NCI-H1105 treated with DMSO at 0.1 percent for 48 hours (cell line): Measurements from ENCODE around the gene GRK2.
"Not testable (repeated sequence)": the region's sequence is repeated elsewhere in the genome, so short reads cannot be mapped to it uniquely, and the experiment has no call there.

ENCODE experiments used
- DNase-seq: peaks from one replicate; lab custom pipeline; 2025; lab: John Stamatoyannopoulos, UW

The GRK2 gene

DNA sequence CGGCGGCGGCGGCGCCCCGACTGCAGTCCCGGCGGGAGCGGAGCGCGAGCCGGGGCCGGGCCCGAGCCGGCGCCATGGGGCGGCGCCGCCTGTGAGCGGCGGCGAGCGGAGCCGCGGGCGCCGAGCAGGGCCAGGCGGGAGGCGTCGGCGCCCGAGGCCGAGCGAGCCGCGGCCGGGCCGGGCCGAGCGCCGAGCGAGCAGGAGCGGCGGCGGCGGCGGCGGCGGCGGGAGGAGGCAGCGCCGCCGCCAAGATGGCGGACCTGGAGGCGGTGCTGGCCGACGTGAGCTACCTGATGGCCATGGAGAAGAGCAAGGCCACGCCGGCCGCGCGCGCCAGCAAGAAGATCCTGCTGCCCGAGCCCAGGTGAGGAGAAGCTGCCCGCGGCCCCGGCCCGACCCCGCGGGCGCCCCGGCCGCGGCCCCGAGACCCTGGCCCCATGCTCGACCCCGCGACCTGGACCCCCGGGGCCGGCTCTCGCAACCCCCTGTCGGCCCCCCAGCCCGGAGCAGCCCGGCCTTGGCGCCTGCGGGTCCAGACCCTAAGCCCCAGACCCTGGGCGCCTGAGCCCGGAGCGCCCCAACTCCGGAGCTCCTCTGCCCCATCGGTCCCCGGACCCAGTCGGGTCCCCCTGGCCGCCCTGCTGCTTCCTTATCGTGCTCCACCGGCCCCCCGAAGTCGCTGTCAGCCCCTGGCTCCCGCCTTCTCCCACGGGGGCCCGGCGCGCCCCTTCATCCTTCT is at the start of gene GRK2:
TSS of gene GRK2 (plus strand) at position 25 of the 739 bp plus-strand sequence. CDS start at position 252, 227 bp downstream.
- peak; percentile 56 for DNase-seq

DNA sequence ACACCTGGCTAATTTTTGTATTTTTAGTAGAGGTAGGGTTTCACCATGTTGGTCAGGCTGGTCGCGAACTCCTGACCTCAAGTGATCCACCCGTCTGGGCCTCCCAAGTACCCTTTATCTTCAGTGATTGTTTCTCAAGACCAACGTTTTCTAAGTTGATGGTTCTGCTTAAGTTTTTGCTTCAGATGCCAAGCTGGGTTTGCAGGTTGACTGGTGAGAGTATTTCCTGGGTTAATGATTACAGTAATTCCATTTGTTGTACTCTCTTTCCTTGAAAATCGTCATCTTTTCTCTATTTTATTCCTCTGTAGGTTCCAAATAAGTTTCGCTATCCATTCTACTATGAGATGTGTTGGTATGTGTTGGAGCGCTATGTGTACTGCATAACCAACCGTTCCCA is 38.5 kb upstream of the GRK2 start:
- DNase-seq = no peak

DNA sequence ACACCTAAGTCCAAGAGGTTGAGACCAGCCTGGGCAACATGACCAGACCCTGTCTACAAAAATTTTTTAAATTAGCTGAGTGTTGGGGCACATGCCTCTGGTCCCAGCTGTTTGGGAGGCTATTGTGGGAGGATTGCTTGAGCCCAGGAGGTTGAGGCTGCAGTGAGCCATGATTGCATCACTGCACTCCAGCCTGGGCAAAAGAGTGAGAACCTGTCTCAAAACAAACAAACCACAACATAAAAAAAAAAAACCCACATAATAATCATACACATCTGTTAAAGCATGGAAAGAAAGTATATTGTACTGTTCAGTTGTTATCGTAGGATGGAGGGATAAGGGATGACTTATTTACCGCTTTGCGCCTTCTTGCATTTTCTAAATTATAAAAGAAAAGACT is 35.9 kb upstream of the GRK2 start:
- no peak for DNase-seq

DNA sequence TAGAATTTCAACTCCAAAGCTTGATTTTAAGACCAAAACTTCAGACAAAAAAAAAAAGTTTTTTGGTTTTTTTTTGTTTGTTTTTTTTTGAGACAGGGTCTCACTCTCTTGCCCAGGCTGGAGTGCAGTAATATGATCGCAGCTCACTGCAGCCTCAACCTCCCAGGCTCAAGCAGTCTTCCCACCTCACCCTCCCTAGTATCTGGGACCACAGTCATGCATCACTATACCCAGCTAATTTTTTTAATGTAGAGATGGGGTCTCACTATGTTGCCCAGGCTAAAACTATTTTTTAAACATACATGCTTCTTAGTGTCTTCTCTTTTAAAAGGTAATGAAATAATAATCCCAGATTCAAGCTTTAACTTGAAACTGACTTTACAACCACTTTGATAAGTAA is 35.4 kb upstream of the GRK2 start:
- no peak for DNase-seq

- no peak for DNase-seq
These were observed 32.6 kb upstream of the GRK2 start for GRCh38 chr11:67233584-67234190.

GRCh38 chr11:67234571-67234970 is 31.7 kb upstream of the GRK2 start:
- not testable (repeated sequence) for DNase-seq

GRCh38 chr11:67237574-67237973 is 28.7 kb upstream of the GRK2 start:
- DNase-seq = no peak

DNA sequence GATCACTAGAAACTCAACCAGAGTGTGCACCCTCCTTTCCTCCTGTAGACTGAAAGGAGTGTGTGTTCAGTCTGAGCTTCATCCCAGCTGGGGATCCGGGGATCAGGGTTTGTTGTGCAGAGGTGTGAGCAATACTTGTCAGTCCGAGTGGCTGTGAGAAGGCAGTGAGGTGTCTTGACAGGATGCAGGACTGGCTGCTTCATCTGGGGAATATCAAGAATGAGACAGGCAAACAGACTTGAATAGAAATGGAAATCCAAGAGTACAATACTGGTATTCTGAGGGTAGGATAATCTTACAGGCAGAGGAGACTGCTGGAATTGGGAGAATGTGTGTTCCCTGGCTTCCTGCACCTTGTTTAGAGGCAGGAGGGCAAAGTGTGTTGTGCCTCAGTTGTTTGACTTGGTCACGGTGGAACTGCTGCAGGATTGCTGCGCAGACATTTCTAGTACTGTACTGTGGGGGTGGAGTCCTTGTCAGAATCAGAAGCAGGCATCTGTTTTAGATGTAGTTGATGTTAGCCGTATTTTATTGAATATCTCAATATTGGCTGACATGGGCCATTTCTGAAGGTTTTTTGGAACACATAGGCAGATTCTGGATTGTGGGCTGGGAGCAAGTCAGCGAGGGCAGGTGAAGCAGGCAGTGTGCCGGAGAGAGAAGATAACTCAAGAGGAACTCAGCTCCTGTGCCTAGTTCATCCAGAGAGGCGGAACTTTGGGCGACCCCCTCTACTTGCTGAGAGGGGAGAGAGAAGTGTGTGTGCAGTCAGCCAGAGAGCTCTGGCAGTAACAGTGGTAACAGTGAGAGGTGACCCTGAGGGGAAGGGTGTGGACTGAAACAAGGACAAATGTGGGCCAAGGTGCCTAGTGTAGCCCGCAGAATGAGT is 27.1 kb upstream of the GRK2 start:
- no peak for DNase-seq

- peak; percentile 99 for DNase-seq
These were observed 26.3 kb upstream of the GRK2 start for GRCh38 chr11:67239783-67240575.

DNA sequence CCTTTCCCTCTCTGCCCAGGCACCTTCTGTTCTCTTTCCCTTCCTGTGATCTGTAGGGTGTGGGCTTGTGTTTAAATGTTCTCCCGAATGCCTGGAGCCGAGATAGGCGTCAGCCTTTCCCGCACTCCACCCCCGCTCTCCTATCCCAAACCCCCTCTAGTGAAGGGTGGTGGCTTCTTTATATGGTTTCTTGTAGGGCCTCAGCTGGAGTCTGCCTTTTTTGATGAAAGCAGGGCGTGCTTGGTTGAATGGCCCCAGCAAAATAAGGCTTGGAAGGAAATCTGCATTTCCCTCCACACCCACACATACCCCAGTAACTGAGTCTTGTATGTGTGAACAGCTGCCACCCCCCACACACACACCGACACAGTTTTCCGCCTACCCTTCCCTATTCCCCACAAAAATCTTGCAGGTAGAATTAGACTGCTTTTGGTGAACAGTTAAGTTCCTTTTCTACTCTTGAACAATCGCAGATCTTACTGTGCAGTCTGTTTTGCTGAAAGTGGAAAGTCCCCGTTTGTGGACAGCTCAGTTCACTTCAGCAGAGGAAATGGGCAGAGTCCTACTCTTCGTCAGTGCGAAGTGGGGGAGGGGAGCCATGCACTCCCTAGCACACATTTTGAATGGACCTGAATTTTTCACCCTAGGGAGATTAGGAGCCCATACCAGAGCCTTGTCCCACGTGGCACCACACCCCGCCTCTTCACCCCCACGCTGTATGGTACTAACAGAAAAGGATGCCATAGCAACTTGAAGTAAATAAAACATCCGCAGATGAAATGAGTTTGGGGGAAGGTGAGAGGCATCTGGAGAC is 25.5 kb upstream of the GRK2 start:
- DNase-seq = peak; percentile 22

- no peak for DNase-seq
These were observed 23.7 kb upstream of the GRK2 start for GRCh38 chr11:67242548-67242947.

DNA sequence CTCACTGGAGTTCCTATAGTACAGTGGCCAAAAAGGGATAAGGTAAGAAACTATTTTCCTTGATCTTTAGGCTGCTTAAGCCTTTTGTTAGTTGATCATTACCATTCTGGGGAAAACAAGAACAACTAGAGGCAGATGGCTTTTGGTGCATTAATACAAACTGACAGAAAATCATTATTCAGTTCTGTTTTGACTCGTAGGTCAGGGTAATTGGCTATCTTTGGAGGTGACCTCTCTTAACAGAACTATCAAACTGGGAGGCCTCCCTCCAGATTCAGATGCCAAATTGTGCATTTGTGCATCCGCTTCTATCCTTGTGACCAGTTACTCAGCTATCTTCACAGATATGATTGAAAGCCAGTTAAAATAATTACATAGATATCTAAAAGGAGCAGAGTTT is 23.2 kb upstream of the GRK2 start:
- no peak for DNase-seq

DNA sequence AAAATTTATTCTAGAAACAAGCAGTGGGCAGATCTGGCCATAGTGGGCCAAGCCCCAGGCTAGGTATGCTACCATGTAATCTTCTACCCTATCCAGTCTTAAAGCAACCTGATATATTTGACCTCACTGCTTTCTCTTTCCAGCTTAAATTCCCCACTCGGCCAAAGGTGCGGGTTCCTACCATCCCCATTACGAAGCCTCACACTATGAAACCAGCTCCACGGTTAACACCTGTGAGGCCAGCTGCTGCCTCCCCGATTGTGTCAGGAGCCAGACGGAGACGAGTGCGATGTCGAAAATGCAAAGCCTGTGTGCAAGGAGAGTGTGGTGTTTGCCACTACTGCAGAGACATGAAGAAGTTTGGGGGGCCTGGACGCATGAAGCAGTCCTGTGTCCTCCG is 21.2 kb upstream of the GRK2 start:
- DNase-seq = no peak

DNA sequence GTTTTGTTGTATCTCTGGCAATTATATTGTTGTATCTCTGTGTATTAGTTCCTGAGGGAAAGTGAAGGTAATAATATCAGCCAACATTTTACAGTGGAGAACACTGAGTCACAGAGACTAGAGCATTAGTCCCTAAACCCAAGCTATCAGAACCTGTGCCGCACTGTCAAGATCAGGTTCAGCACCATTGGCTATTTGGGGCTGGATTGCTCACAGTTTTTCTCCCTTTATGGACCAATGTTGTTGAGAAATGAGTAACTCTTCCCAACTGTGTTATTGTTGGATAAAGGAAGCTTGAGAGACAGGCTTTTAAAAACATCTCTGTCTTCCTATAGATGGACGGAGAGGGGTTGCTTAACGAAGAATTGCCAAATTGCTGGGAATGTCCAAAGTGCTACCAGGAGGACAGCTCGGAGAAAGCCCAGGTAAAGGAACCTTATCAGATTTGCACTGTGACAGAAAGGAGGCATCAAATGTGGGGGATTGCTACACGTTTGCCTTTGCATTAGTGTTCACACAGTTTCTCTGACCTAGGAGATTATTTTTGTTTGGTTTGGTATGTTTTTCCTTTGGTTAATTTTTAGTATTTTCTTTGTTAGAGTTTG is 18.2 kb upstream of the GRK2 start:
- DNase-seq = no peak

DNA sequence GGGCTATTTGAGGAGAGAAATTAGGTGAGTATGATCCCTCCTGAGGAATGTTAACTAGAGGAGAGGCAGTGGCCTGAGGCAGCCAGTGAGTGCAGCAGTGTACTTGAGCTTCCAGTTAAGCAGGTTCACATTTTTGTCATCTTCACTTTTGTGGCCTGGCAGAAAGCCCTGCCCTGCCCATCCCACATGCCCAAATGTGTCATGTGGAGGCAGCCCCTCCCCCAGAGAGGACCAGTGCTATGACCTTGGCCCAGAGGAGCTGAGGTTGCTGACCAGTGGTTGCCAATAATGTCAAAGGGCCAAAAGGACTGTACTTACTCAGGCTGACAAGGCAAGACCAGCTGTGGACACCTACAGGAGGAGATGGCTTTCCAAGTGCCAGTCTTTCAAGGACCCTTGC is 17.6 kb upstream of the GRK2 start:
- DNase-seq = no peak

- DNase-seq = no peak
These were observed 15.9 kb upstream of the GRK2 start for GRCh38 chr11:67250059-67251043.

- DNase-seq = no peak
These were observed 14.4 kb upstream of the GRK2 start for GRCh38 chr11:67251841-67252240.

DNA sequence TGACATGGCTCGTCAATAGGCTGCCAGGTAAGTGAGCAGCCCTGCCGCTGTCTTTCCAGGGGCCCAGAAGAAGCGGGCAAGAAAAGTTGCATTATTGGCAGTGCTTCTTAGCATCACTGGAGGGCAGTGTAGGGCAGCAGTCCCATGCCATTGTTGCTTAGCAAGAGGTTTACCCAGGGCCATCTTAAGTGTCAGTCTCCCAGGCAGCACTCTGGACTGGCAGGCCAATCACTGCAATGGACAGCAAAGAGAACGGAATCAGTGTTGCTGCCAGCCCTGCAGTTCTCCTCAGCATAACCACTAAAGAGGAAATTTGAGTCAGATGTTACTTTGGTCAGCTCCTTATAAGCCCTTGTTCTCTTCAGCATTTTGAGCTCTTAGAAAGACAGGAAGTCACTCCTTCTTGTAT is 13.4 kb upstream of the GRK2 start:
- DNase-seq = peak; percentile 11

DNA sequence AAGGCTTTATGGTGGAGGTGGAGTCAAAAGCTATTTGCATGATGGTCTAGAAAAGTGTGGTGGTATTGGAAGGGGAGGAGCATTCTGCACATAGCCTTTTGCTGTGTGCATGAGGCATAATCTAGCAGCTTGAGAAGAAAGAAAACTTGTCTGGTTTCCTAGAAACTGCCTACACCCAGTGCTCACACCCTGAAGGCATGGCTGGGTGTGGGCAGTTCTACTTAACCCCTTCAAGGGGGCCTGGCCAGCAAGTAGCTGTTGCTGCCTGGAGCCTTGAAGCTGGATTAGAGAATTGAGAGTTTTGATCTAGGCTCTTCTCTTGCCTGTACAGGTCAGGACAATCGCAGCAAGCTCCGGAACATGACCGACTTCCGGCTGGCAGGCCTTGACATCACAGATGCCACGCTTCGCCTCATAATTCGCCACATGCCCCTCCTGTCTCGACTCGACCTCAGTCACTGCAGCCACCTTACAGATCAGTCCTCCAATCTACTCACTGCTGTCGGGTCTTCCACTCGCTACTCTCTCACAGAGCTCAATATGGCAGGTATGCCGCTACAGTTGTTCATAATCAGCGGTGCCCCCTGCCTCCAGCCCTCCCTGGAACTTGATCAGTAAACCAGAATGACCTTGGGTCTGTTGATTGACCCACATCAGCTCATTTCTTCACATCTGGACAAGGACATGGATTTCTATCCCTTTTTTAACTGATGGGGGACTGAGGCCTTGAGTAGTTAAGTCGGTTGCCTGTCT is 12.2 kb upstream of the GRK2 start:
- no peak for DNase-seq
